Kidney (tissue), 14 donors: ENCODE results near the gene PTPRO. TPM values are rescaled to one million over a fixed set of nuclear protein-coding genes. Genes with fewer than 3 reads are reported as not detected.

Experiments used
- DNase-seq, 5 donors: peaks; one replicate each; pipeline ENCODE4 v3.0.0-alpha.2; 2013 to 2020
- FAIRE-seq: peaks from 2 replicates; lab custom pipeline; 2012; peaks lifted over from hg19 to GRCh38; lab: Jason Lieb, UNC
- H3K27ac ChIP-seq, 2 donors: one replicate each; pipeline ENCODE4 v1.7.0; 2013; ENCODE audit warnings: low read depth in 2 of 2, low read length in 2 of 2, inconsistent platforms in 1 of 2
- H3K27me3 ChIP-seq: one replicate; pipeline ENCODE4 v1.7.1; 2013; ENCODE audit warnings: low read length, inconsistent platforms; ENCODE audit not compliant: control insufficient read depth, insufficient read depth
- H3K36me3 ChIP-seq, 3 donors: one replicate each; pipeline versions ENCODE4 v1.7.0 to v1.7.1; 2013; ENCODE audit warnings: low read length in 3 of 3, control low read depth in 1 of 3, inconsistent platforms in 1 of 3; ENCODE audit not compliant: insufficient read depth in 3 of 3, control insufficient read depth in 2 of 3
- H3K4me1 ChIP-seq, 3 donors: one replicate each; pipeline versions ENCODE4 v1.7.0 to v1.7.1; 2013; ENCODE audit warnings: low read length in 3 of 3, inconsistent platforms in 1 of 3, low read depth in 1 of 3; ENCODE audit not compliant: control insufficient read depth in 2 of 3, insufficient read depth in 2 of 3
- H3K4me3 ChIP-seq, 3 donors: one replicate each; pipeline versions ENCODE4 v1.7.0 to v1.8.1; 2013; ENCODE audit warnings: low read length in 3 of 3, control low read depth in 1 of 3, inconsistent platforms in 1 of 3
- H3K9ac ChIP-seq, 3 donors: one replicate each; pipeline versions ENCODE4 v1.7.0 to v1.7.1; 2013; ENCODE audit warnings: low read length in 3 of 3, control low read depth in 1 of 3, inconsistent platforms in 1 of 3
- H3K9me3 ChIP-seq, 3 donors: one replicate each; pipeline versions ENCODE4 v1.7.0 to v1.7.1; 2013; ENCODE audit warnings: low read length in 3 of 3, control low read depth in 1 of 3, inconsistent platforms in 1 of 3; ENCODE audit not compliant: control insufficient read depth in 2 of 3, insufficient read depth in 1 of 3
- CTCF ChIP-seq: IDR thresholded peaks from 3 replicates; pipeline ENCODE4 v1.5.1; 2012; ENCODE audit warnings: mild to moderate bottlenecking, moderate library complexity, borderline replicate concordance; ENCODE audit not compliant: insufficient read depth; ENCODE audit errors: extremely low read depth
- intact Hi-C: fragments of 100-400 bp; cut with DNase I; formaldehyde crosslinking; loops from one replicate; pipeline ENCODE4 v1.11.1; 2022
- polyA plus RNA-seq: library from polyadenylated mRNA; stranded (reverse); fragments of 350-450 nt; fragmentation: Illumina TruSeq; extraction: RNeasy Lipid Tissue Mini Kit (QIAGEN cat#74804); gene quantifications from one replicate; pipeline ENCODE4 v1.2.3, GENCODE V29; 2014; ENCODE audit warnings: low read depth, low replicate concordance; ENCODE audit not compliant: insufficient read depth
- total RNA-seq: library from RNA; stranded (reverse); fragmentation: NEBNext Ultra II Directional; extraction: Animal tissue kit (Norgen Biotek cat#: 25700); gene quantifications from one replicate; pipeline ENCODE4 v1.2.1, GENCODE V29; 2021
- donor health status: control.
- donor health status: control.
- donor health status: control.
- donor health status: control.
- donor health status: control.
- donor health status: DM: yes; HTN: yes; CAD: no.
- donor health status: Normal renal cell carcinoma (clear cell type).

The PTPRO gene
- total and polyA plus RNA-seq, 2 donors from 2014 or later: 4.6 to 44.0 TPM

DNA sequence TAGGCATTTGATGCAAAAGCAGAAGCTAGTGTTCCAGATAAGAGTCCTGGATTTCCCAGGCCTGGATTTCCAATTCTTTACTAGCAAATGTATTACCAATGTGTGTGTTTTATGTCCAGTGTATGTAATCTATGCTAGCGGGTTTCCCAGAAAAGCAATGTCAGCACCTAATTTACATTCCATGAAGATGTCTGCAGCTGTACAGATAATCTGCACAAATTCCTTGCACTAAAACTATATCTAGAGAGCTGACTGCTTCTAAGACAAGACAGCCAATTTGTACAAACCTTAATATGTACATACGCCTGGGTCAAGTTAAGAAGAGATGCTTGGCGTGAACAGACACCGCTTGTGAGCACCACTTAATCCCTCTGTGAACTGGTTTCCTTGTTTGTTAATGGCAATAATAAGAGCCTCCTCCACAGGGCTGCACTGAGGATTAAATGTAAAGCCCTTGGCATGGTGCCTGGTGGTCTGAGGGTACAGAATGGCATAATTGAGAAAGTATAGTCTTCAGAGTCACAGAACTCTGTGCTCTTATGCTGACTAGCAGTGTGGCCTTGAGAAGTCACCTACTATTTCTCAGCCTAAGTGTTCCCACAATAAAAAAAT is 281.3 kb downstream of the PTPRO start:
- Histone ChIP-seq H3K9me3 (no peaks in the 10 kb centered on the region), H3K9ac (no peak overlapping the region), H3K4me3 (no peak overlapping the region), H3K27ac (no peak overlapping the region), H3K27me3 (no peaks in the 10 kb centered on the region), H3K36me3 (no peaks in the 10 kb centered on the region), H3K4me1 (peaks cover 0 to 4% (median 4%) of the 10 kb centered on the region in 3 donors)
- FAIRE-seq (no peak), DNase-seq (no peak)
- TF ChIP-seq CTCF: no peak
- intact Hi-C loops: no loop called here

- TF ChIP-seq CTCF: no peak
- H3K4me1 ChIP-seq: peaks cover 0 to 3% (median 0%) of the 10 kb centered on the region in 3 donors
- H3K9ac ChIP-seq: no peak overlapping the region
- H3K36me3 ChIP-seq: no peaks in the 10 kb centered on the region
- FAIRE-seq (no peak), DNase-seq (no peak)
- no peak overlapping the region for H3K4me3 ChIP-seq
- no peaks in the 10 kb centered on the region for H3K9me3 ChIP-seq
- no peaks in the 10 kb centered on the region for H3K27me3 ChIP-seq
- no peak overlapping the region for H3K27ac ChIP-seq
- intact Hi-C loops: no loop called here
Measured at GRCh38 chr12:15605881-15606590, 283.7 kb downstream of the PTPRO start.

- H3K9ac ChIP-seq: no peak overlapping the region
- FAIRE-seq: no peak
- intact Hi-C loops: no loop called here
- no peaks in the 10 kb centered on the region for H3K27me3 ChIP-seq
- no peak for TF ChIP-seq CTCF
- H3K27ac ChIP-seq: no peak overlapping the region
- no peaks in the 10 kb centered on the region for H3K4me1 ChIP-seq
- H3K36me3 ChIP-seq: no peaks in the 10 kb centered on the region
- no peak for DNase-seq
- no peak overlapping the region for H3K4me3 ChIP-seq
- H3K9me3 ChIP-seq: no peaks in the 10 kb centered on the region
Measured at GRCh38 chr12:15608406-15608805, 286.1 kb downstream of the PTPRO start.
